Keratinocyte (primary cell): ENCODE data around the gene RNF207. TPM values are rescaled to one million over a fixed set of nuclear protein-coding genes. Genes with fewer than 3 reads are reported as not detected.

ENCODE experiments used
- DNase-seq: peaks from one replicate; pipeline ENCODE4 v3.0.0-alpha.2; 2011; ENCODE audit warnings: low read depth, missing footprints, low spot score
- FAIRE-seq: peaks from 2 replicates; lab custom pipeline; 2011; peaks lifted over from hg19 to GRCh38; lab: Jason Lieb, UNC
- H2AFZ ChIP-seq: 2 replicates; pipeline ENCODE4 v1.6.0; 2012; ENCODE audit warnings: low read length, control low read depth, inconsistent platforms; ENCODE audit not compliant: control insufficient read depth
- H3K27ac ChIP-seq: 2 replicates; pipeline ENCODE4 v1.5.1; 2011; ENCODE audit warnings: low read length; ENCODE audit not compliant: control insufficient read depth, insufficient read depth
- H3K27me3 ChIP-seq: 3 replicates; pipeline ENCODE4 v1.6.0; 2011; ENCODE audit warnings: low read length; ENCODE audit not compliant: control insufficient read depth, insufficient read depth; ENCODE audit errors: extremely low read depth
- H3K36me3 ChIP-seq, 2 experiments: 2 replicates in 1 of 2; 3 replicates in 1 of 2; pipeline ENCODE4 v1.5.1; 2011; ENCODE audit warnings: low read length in 2 of 2, mild to moderate bottlenecking in 1 of 2; ENCODE audit not compliant: control insufficient read depth in 2 of 2, insufficient read depth in 2 of 2; ENCODE audit errors: extremely low read depth in 1 of 2
- H3K4me1 ChIP-seq: 3 replicates; pipeline ENCODE4 v1.5.1; 2011; ENCODE audit warnings: low read length; ENCODE audit not compliant: control insufficient read depth, insufficient read depth; ENCODE audit errors: extremely low read depth
- H3K4me2 ChIP-seq: 3 replicates; pipeline ENCODE4 v1.6.0; 2011; ENCODE audit warnings: low read depth, low read length; ENCODE audit not compliant: control insufficient read depth, insufficient read depth; ENCODE audit errors: extremely low read depth
- H3K4me3 ChIP-seq, 3 experiments: fragments of 200-600 bp in 1 of 3; sonication (generic) in 1 of 3; 2 replicates in 2 of 3; 3 replicates in 1 of 3; pipeline ENCODE4 v1.5.1; 2011 to 2016; ENCODE audit warnings: low read length in 3 of 3, mild to moderate bottlenecking in 3 of 3, control low read depth in 2 of 3, inconsistent platforms in 1 of 3, low read depth in 1 of 3, mixed read lengths in 1 of 3, mixed run types in 1 of 3, moderate library complexity in 1 of 3; ENCODE audit not compliant: control insufficient read depth in 2 of 3, insufficient read depth in 2 of 3; ENCODE audit errors: extremely low read depth in 1 of 3
- H3K79me2 ChIP-seq: 2 replicates; pipeline ENCODE4 v1.6.0; 2012; ENCODE audit warnings: low read length; ENCODE audit not compliant: control insufficient read depth, insufficient read depth
- H3K9ac ChIP-seq: 3 replicates; pipeline ENCODE4 v1.6.0; 2011; ENCODE audit warnings: low read length; ENCODE audit not compliant: control insufficient read depth, insufficient read depth; ENCODE audit errors: extremely low read depth
- H3K9me1 ChIP-seq: 3 replicates; pipeline ENCODE4 v1.6.0; 2011; ENCODE audit warnings: low read length; ENCODE audit not compliant: control insufficient read depth, insufficient read depth; ENCODE audit errors: extremely low read depth
- H3K9me3 ChIP-seq: 2 replicates; pipeline ENCODE4 v1.5.1; 2012; ENCODE audit warnings: low read depth, low read length; ENCODE audit not compliant: control insufficient read depth
- H4K20me1 ChIP-seq: 3 replicates; pipeline ENCODE4 v1.6.0; 2011; ENCODE audit warnings: low read length; ENCODE audit not compliant: control insufficient read depth, insufficient read depth; ENCODE audit errors: extremely low read depth
- EZH2 ChIP-seq: IDR thresholded peaks from one replicate; pipeline ENCODE4 v1.6.1; 2012; ENCODE audit warnings: inconsistent platforms, mild to moderate bottlenecking, low read length, moderate library complexity
- dilution Hi-C: fragments of 300-500 bp; cut with MboI; formaldehyde crosslinking; loops from one replicate; pipeline ENCODE4 v1.7.0; 2020; ENCODE audit warnings: low sequenced_read_pairs; ENCODE audit not compliant: extremely low pct_ligation_motif_present
- polyA plus RNA-seq, 5 experiments: library from polyadenylated mRNA; depleted of rRNA in 3 of 5; stranded (reverse) in 3 of 5; stranded (forward) in 1 of 5; unstranded in 1 of 5; fragments of >200 nt; gene quantifications; 1 replicate in 1 of 5; 2 replicates in 3 of 5; 3 replicates in 1 of 5; pipeline versions ENCODE4 v1.2.1 to v1.2.3, GENCODE V29; 2011 to 2012; ENCODE audit warnings: missing spikeins in 2 of 5, low read depth in 1 of 5, low replicate concordance in 1 of 5
- TF ChIP-seq, protein P1 (sequence below), 3 experiments: IDR thresholded peaks in 1 of 3; conservative IDR thresholded peaks in 1 of 3; optimal IDR thresholded peaks in 1 of 3; 2 replicates in 2 of 3; 3 replicates in 1 of 3; pipeline versions ENCODE3 to v1.5.1; 2011; ENCODE audit warnings: low read length in 3 of 3, mild to moderate bottlenecking in 3 of 3, moderate library complexity in 2 of 3, control low read depth in 1 of 3, inconsistent platforms in 1 of 3; ENCODE audit not compliant: insufficient read depth in 2 of 3; ENCODE audit errors: extremely low read depth in 1 of 3

The RNF207 gene
- polyA plus RNA-seq, 1 donor (not counting 4 experiments of a cell fraction or from before 2014, with no cell fraction given), result 6.1 TPM

- H3K4me2 ChIP-seq, result peak overlapping the region; percentile 41
- dilution Hi-C loops, result no loop called here
Measured at GRCh38 chr1:6248932-6249738, 43.2 kb downstream of the RNF207 start.

DNA sequence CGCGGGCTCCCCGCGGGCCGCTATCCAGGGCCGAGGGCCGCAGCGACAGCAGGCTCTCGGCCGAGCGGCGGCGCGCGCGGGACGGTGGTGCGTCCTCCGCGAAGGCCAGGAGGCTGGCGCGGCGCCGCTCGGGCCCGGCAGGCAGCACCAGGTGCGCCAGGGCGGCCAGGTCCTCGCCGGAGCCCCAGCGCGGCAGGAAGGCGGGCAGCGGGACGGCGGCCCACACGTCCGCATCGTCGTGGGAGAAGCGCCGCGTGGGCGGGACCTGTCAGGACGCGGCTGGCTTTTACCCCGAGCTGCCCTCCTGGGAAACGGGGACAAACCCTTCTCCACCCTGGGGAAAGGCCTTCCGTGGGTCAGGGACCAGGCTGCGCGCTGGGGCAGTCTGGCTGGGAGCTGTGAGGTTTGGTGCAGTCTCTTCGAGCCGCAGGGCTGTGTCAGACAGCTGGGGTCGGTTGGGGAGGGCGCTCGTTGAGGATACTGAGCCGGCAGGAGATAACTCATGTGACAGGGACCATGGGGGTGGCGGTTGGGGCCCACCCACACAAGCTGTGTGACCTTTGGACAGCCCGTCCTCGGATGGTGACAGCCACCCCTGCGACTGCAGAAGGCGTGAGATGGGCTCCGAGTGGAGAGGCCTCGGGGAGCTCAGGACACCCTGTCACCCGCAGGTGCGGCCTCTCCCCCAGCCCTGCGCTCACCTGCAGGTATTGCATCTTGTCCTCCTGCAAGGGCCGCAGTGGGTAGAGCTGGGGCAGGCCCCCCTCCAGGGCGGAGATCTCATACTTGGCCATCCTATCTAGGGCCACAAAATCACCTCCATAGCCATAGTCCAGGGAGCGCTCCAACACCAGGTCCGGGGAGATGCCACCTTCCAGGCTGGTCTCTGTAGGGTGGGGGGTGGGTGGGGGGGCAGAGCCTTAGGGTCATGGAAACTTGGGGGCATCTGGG is 44.1 kb downstream of the RNF207 start:
- H3K27ac ChIP-seq, result no peak overlapping the region
- H3K36me3 ChIP-seq, result peaks cover 6% of the 10 kb centered on the region in 2 experiments
- H3K9ac ChIP-seq, result no peak overlapping the region
- no peak overlapping the region for H3K4me3 ChIP-seq
- TF ChIP-seq, protein P1, sequence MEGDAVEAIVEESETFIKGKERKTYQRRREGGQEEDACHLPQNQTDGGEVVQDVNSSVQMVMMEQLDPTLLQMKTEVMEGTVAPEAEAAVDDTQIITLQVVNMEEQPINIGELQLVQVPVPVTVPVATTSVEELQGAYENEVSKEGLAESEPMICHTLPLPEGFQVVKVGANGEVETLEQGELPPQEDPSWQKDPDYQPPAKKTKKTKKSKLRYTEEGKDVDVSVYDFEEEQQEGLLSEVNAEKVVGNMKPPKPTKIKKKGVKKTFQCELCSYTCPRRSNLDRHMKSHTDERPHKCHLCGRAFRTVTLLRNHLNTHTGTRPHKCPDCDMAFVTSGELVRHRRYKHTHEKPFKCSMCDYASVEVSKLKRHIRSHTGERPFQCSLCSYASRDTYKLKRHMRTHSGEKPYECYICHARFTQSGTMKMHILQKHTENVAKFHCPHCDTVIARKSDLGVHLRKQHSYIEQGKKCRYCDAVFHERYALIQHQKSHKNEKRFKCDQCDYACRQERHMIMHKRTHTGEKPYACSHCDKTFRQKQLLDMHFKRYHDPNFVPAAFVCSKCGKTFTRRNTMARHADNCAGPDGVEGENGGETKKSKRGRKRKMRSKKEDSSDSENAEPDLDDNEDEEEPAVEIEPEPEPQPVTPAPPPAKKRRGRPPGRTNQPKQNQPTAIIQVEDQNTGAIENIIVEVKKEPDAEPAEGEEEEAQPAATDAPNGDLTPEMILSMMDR (optimal IDR thresholded peaks at IDR 0.05 in 1 of 3, IDR thresholded peaks at IDR 0.05 in 1 of 3, conservative IDR thresholded peaks at IDR 0.05 in 1 of 3; ENCODE audit: extremely low read depth in 1 of 3, insufficient read depth in 2 of 3, low read length in 3 of 3), result peak in 1 of 3 experiments; percentile 14
- no peak for TF ChIP-seq EZH2
- peaks cover 16% of the 10 kb centered on the region for H3K27me3 ChIP-seq
- DNase-seq (no peak), FAIRE-seq (no peak)
- no peaks in the 10 kb centered on the region for H3K9me3 ChIP-seq
- H3K4me1 ChIP-seq, result peaks cover 9% of the 10 kb centered on the region
- H3K79me2 ChIP-seq, result no peaks in the 10 kb centered on the region
- no peaks in the 10 kb centered on the region for H3K9me1 ChIP-seq
- peak overlapping the region; percentile 54 for H3K4me2 ChIP-seq
- H4K20me1 ChIP-seq, result peaks cover 6% of the 10 kb centered on the region
- dilution Hi-C loops, result no loop called here
- no peak overlapping the region for H2AFZ ChIP-seq

More at GRCh38 chr1:6248932-6249738, 43.2 kb downstream of the RNF207 start:
- H4K20me1 ChIP-seq, result peaks cover 6% of the 10 kb centered on the region
- no peaks in the 10 kb centered on the region for H3K9me3 ChIP-seq
- H3K9me1 ChIP-seq, result no peaks in the 10 kb centered on the region
- H2AFZ ChIP-seq, result no peak overlapping the region
- TF ChIP-seq, protein P1 (optimal IDR thresholded peaks at IDR 0.05 in 1 of 3, IDR thresholded peaks at IDR 0.05 in 1 of 3, conservative IDR thresholded peaks at IDR 0.05 in 1 of 3; ENCODE audit: extremely low read depth in 1 of 3, insufficient read depth in 2 of 3, low read length in 3 of 3), result peak in 1 of 3 experiments; percentile 23
- TF ChIP-seq EZH2, result no peak
- FAIRE-seq (no peak), DNase-seq (no peak)
- peaks cover 24% of the 10 kb centered on the region for H3K27me3 ChIP-seq
- peaks cover 3 to 6% of the 10 kb centered on the region in 2 experiments for H3K36me3 ChIP-seq
- no peak overlapping the region for H3K9ac ChIP-seq
- H3K27ac ChIP-seq, result no peak overlapping the region
- no peaks in the 10 kb centered on the region for H3K79me2 ChIP-seq
- H3K4me1 ChIP-seq, result peaks cover 9% of the 10 kb centered on the region
- no peak overlapping the region for H3K4me3 ChIP-seq
